ENCODE measurements around the gene MUC5AC.

The MUC5AC gene

DNA sequence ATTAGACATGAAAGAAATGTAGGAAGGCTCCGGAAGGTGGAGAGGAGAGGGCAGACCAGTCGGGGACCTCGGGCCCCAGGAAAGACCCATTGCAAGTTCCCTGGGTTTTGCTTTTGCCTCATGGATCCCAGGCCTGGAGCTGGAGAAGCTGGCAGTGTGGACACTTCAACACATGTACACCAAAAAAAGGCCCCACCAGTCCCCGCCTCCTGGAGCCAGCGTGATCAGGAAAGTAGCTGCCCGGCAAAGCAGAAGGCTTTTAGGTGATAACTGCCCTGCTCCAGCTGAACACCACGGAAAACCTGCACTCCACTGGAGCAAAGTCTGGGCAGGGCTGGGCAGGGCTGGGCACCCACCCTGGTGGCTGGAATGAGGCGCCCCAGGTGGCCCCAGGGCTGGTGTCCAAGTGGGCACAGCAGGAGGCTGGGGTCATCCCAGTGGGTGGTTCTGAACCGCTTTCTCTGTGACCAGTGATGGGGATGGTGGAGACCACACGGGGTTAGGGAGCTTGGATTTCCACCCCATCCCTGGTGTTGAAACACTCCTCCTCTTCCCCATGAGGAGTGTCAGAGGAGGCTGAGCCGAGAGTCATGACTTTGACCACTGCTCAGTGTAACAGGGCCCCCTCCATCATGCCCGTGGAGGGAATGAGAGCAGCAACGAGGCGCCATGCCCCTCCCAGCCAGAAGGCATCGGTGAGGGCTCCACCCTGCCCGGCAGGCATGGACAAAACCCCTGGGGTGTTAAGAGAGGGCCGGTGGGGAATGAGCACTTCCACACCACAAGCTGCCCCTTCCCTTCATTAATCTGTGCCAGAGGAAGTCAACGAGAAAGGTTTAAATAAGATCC is 16.9 kb upstream of the MUC5AC start:
- WGBS (ENCODE audit: insufficient coverage), result 87% methylated on average over 14 of the region's 18 CpGs
- H3K36me3 ChIP-seq (ENCODE audit: control insufficient read depth in 4 of 4, insufficient read depth in 4 of 4, low read length in 3 of 4), result no peaks in the 10 kb centered on the region
- no peak overlapping the region for H3K27ac ChIP-seq (ENCODE audit: insufficient read depth in 1 of 2, low read depth in 1 of 2, low read length in 2 of 2, poor library complexity in 1 of 2, severe bottlenecking in 2 of 2)
- CTCF ChIA-PET, result no interaction called here
- no peaks in the 10 kb centered on the region for H3K4me1 ChIP-seq (ENCODE audit: control extremely low read depth in 1 of 4, control insufficient read depth in 4 of 4, insufficient read depth in 4 of 4, low read length in 3 of 4)
- POLR2A ChIA-PET, result interaction anchor here (1.4 kb wide), 1 partner anchor 12 kb away, joined by 3 read pairs; no protein-coding TSS in a partner anchor
- H3K27me3 ChIP-seq (replicated peaks in 2 of 5; ENCODE audit: control insufficient read depth in 4 of 5, insufficient read depth in 5 of 5, low read length in 4 of 5), result peaks cover 0 to 25% (median 4%) of the 10 kb centered on the region in 5 experiments
- H3K9me3 ChIP-seq (ENCODE audit: control extremely low read depth in 1 of 5, control insufficient read depth in 4 of 5, insufficient read depth in 2 of 5, low read depth in 1 of 5, low read length in 4 of 5), result peaks cover 0 to 33% (median 12%) of the 10 kb centered on the region in 5 experiments
- no peak overlapping the region for H3K4me3 ChIP-seq (ENCODE audit: control insufficient read depth in 1 of 7, extremely low read depth in 1 of 7, insufficient read depth in 4 of 7, low read depth in 2 of 7, low read length in 6 of 7)
- DNase-seq, result no peak

- peaks cover 0 to 8% (median 8%) of the 10 kb centered on the region in 4 experiments for H3K4me1 ChIP-seq (ENCODE audit: control extremely low read depth in 1 of 4, control insufficient read depth in 4 of 4, insufficient read depth in 4 of 4, low read length in 3 of 4)
- DNase-seq, result no peak
- WGBS (ENCODE audit: insufficient coverage), result 94% methylated on average over 16 of the region's 21 CpGs
- H3K27ac ChIP-seq (ENCODE audit: insufficient read depth in 1 of 2, low read depth in 1 of 2, low read length in 2 of 2, poor library complexity in 1 of 2, severe bottlenecking in 2 of 2), result no peak overlapping the region
- POLR2A ChIA-PET, result no interaction called here
- H3K9me3 ChIP-seq (ENCODE audit: control extremely low read depth in 1 of 5, control insufficient read depth in 4 of 5, insufficient read depth in 2 of 5, low read depth in 1 of 5, low read length in 4 of 5), result peaks cover 0 to 26% (median 12%) of the 10 kb centered on the region in 5 experiments
- H3K27me3 ChIP-seq (replicated peaks in 2 of 5; ENCODE audit: control insufficient read depth in 4 of 5, insufficient read depth in 5 of 5, low read length in 4 of 5), result no peaks in the 10 kb centered on the region
- no peaks in the 10 kb centered on the region for H3K36me3 ChIP-seq (ENCODE audit: control insufficient read depth in 4 of 4, insufficient read depth in 4 of 4, low read length in 3 of 4)
- CTCF ChIA-PET, result no interaction called here
- H3K4me3 ChIP-seq (ENCODE audit: control insufficient read depth in 1 of 7, extremely low read depth in 1 of 7, insufficient read depth in 4 of 7, low read depth in 2 of 7, low read length in 6 of 7), result no peak overlapping the region
Measured at GRCh38 chr11:1146365-1146764, 11.4 kb upstream of the MUC5AC start.

GRCh38 chr11:1147792-1148191 is 10.0 kb upstream of the MUC5AC start:
- H3K36me3 ChIP-seq (ENCODE audit: control insufficient read depth in 4 of 4, insufficient read depth in 4 of 4, low read length in 3 of 4), result no peaks in the 10 kb centered on the region
- H3K4me1 ChIP-seq (ENCODE audit: control extremely low read depth in 1 of 4, control insufficient read depth in 4 of 4, insufficient read depth in 4 of 4, low read length in 3 of 4), result peaks cover 0 to 22% (median 20%) of the 10 kb centered on the region in 4 experiments
- no peak overlapping the region for H3K27ac ChIP-seq (ENCODE audit: insufficient read depth in 1 of 2, low read depth in 1 of 2, low read length in 2 of 2, poor library complexity in 1 of 2, severe bottlenecking in 2 of 2)
- ChIA-PET CTCF (no interaction called here), POLR2A (no interaction called here)
- no peak for DNase-seq
- H3K4me3 ChIP-seq (ENCODE audit: control insufficient read depth in 1 of 7, extremely low read depth in 1 of 7, insufficient read depth in 4 of 7, low read depth in 2 of 7, low read length in 6 of 7), result no peak overlapping the region
- WGBS (ENCODE audit: insufficient coverage), result 100% methylated on average over 1 of the region's 6 CpGs
- peaks cover 0 to 17% (median 12%) of the 10 kb centered on the region in 5 experiments for H3K9me3 ChIP-seq (ENCODE audit: control extremely low read depth in 1 of 5, control insufficient read depth in 4 of 5, insufficient read depth in 2 of 5, low read depth in 1 of 5, low read length in 4 of 5)
- H3K27me3 ChIP-seq (replicated peaks in 2 of 5; ENCODE audit: control insufficient read depth in 4 of 5, insufficient read depth in 5 of 5, low read length in 4 of 5), result no peaks in the 10 kb centered on the region

DNA sequence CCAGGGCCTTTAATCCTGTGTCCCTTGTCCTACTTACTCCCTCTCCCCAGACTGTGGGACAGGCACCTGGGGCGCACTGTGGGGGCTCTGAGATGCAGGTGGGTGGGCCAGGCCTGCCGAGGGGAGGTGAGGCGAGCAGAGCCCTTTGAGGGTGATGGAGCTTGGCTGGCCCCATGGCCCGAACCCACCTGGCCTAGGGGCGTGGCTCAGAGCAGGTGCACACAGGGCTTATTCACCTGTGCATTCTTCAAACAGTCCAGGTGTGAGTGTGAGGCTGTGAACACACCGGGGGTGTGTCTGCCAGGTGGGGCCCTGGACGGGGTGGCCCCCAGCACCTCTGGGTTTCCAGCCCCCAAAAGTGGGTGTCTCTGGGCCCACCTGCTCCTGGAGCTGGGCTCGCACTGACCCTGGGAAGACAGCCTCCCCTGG is 9.0 kb upstream of the MUC5AC start:
- ChIA-PET CTCF (no interaction called here), POLR2A (no interaction called here)
- Histone ChIP-seq H3K27ac (ENCODE audit: insufficient read depth in 1 of 2, low read depth in 1 of 2, low read length in 2 of 2, poor library complexity in 1 of 2, severe bottlenecking in 2 of 2) (no peak overlapping the region), H3K4me3 (ENCODE audit: control insufficient read depth in 1 of 7, extremely low read depth in 1 of 7, insufficient read depth in 4 of 7, low read depth in 2 of 7, low read length in 6 of 7) (no peak overlapping the region), H3K9me3 (ENCODE audit: control extremely low read depth in 1 of 5, control insufficient read depth in 4 of 5, insufficient read depth in 2 of 5, low read depth in 1 of 5, low read length in 4 of 5) (peaks cover 0 to 8% (median 3%) of the 10 kb centered on the region in 5 experiments), H3K36me3 (ENCODE audit: control insufficient read depth in 4 of 4, insufficient read depth in 4 of 4, low read length in 3 of 4) (no peaks in the 10 kb centered on the region), H3K4me1 (ENCODE audit: control extremely low read depth in 1 of 4, control insufficient read depth in 4 of 4, insufficient read depth in 4 of 4, low read length in 3 of 4) (peaks cover 0 to 27% (median 23%) of the 10 kb centered on the region in 4 experiments), H3K27me3 (replicated peaks in 2 of 5; ENCODE audit: control insufficient read depth in 4 of 5, insufficient read depth in 5 of 5, low read length in 4 of 5) (no peaks in the 10 kb centered on the region)
- DNase-seq, result no peak
- WGBS (ENCODE audit: insufficient coverage), result 97% methylated on average over 7 of the region's 8 CpGs

DNA sequence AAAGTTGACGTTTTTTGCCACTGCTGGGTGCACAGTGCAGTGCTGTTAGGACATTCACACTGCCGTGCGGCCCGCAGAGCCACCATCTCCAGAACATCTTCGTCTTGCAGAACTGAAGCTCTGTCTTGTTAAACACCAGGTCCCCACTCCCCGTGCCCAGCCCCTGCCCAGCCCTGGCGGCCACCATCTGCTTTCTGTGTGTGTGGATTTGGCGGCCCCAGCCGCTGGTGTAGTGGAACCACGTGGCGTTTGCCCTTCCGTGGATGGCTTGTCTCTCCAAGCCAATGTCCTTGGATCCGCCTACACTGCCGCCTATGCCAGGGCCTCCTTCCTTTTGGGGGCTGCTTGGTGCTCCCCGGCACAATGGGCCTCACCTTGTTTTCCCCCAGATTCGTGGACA is 8.2 kb upstream of the MUC5AC start:
- no peak overlapping the region for H3K27ac ChIP-seq (ENCODE audit: insufficient read depth in 1 of 2, low read depth in 1 of 2, low read length in 2 of 2, poor library complexity in 1 of 2, severe bottlenecking in 2 of 2)
- H3K36me3 ChIP-seq (ENCODE audit: control insufficient read depth in 4 of 4, insufficient read depth in 4 of 4, low read length in 3 of 4), result no peaks in the 10 kb centered on the region
- POLR2A ChIA-PET, result no interaction called here
- H3K27me3 ChIP-seq (replicated peaks in 2 of 5; ENCODE audit: control insufficient read depth in 4 of 5, insufficient read depth in 5 of 5, low read length in 4 of 5), result no peaks in the 10 kb centered on the region
- H3K4me1 ChIP-seq (ENCODE audit: control extremely low read depth in 1 of 4, control insufficient read depth in 4 of 4, insufficient read depth in 4 of 4, low read length in 3 of 4), result peaks cover 0 to 27% (median 23%) of the 10 kb centered on the region in 4 experiments
- WGBS (ENCODE audit: insufficient coverage), result 95% methylated on average over 16 of the region's 16 CpGs
- DNase-seq, result no peak
- CTCF ChIA-PET, result no interaction called here
- H3K9me3 ChIP-seq (ENCODE audit: control extremely low read depth in 1 of 5, control insufficient read depth in 4 of 5, insufficient read depth in 2 of 5, low read depth in 1 of 5, low read length in 4 of 5), result peaks cover 0 to 3% (median 0%) of the 10 kb centered on the region in 5 experiments
- H3K4me3 ChIP-seq (ENCODE audit: control insufficient read depth in 1 of 7, extremely low read depth in 1 of 7, insufficient read depth in 4 of 7, low read depth in 2 of 7, low read length in 6 of 7), result no peak overlapping the region

- no peak for DNase-seq
- POLR2A ChIA-PET, result no interaction called here
- no peaks in the 10 kb centered on the region for H3K27me3 ChIP-seq (replicated peaks in 2 of 5; ENCODE audit: control insufficient read depth in 4 of 5, insufficient read depth in 5 of 5, low read length in 4 of 5)
- no peaks in the 10 kb centered on the region for H3K36me3 ChIP-seq (ENCODE audit: control insufficient read depth in 4 of 4, insufficient read depth in 4 of 4, low read length in 3 of 4)
- no peak overlapping the region for H3K4me3 ChIP-seq (ENCODE audit: control insufficient read depth in 1 of 7, extremely low read depth in 1 of 7, insufficient read depth in 4 of 7, low read depth in 2 of 7, low read length in 6 of 7)
- H3K4me1 ChIP-seq (ENCODE audit: control extremely low read depth in 1 of 4, control insufficient read depth in 4 of 4, insufficient read depth in 4 of 4, low read length in 3 of 4), result peaks cover 0 to 27% (median 23%) of the 10 kb centered on the region in 4 experiments
- CTCF ChIA-PET, result no interaction called here
- peaks cover 0 to under 1% (median 0%) of the 10 kb centered on the region in 5 experiments for H3K9me3 ChIP-seq (ENCODE audit: control extremely low read depth in 1 of 5, control insufficient read depth in 4 of 5, insufficient read depth in 2 of 5, low read depth in 1 of 5, low read length in 4 of 5)
- 94% methylated on average over 9 of the region's 10 CpGs for WGBS (ENCODE audit: insufficient coverage)
- no peak overlapping the region for H3K27ac ChIP-seq (ENCODE audit: insufficient read depth in 1 of 2, low read depth in 1 of 2, low read length in 2 of 2, poor library complexity in 1 of 2, severe bottlenecking in 2 of 2)
Measured at GRCh38 chr11:1150116-1150515, 7.6 kb upstream of the MUC5AC start.

DNA sequence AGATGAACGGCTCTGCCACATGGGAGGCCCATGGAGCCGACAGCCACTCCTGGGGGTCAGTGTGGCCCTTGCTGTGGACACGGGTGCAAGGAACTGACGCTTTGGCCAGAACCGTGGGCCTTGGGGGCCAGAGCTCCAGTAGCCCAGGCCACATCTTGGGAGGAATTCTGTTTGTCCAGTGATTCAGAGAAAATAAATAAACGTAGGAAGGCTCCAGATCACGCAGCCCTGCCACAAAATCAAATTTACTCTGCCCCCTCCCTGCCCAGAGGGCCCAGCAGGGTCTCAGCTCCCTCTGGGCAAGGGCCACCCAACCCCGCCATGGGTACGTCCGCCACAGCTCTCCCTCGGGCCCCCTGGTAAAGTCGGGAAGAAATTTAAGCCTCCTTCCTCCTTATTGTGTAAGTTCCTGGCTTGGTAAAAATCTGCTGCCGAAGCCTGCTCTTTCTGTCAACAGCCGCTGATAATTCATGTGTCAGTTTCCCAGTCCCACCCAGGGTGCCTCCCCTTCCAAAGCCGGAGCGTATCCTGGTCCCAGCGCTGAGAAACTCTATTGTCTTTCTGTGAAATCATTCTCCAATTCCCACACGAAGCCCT is 6.9 kb upstream of the MUC5AC start:
- no peaks in the 10 kb centered on the region for H3K9me3 ChIP-seq (ENCODE audit: control extremely low read depth in 1 of 5, control insufficient read depth in 4 of 5, insufficient read depth in 2 of 5, low read depth in 1 of 5, low read length in 4 of 5)
- no peak overlapping the region for H3K27ac ChIP-seq (ENCODE audit: insufficient read depth in 1 of 2, low read depth in 1 of 2, low read length in 2 of 2, poor library complexity in 1 of 2, severe bottlenecking in 2 of 2)
- WGBS (ENCODE audit: insufficient coverage), result 30% methylated on average over 18 of the region's 18 CpGs
- DNase-seq, result peak in 2 of 3 donors; percentile 17 to 19
- H3K27me3 ChIP-seq (replicated peaks in 2 of 5; ENCODE audit: control insufficient read depth in 4 of 5, insufficient read depth in 5 of 5, low read length in 4 of 5), result no peaks in the 10 kb centered on the region
- H3K36me3 ChIP-seq (ENCODE audit: control insufficient read depth in 4 of 4, insufficient read depth in 4 of 4, low read length in 3 of 4), result no peaks in the 10 kb centered on the region
- POLR2A ChIA-PET, result no interaction called here
- peaks cover 0 to 27% (median 23%) of the 10 kb centered on the region in 4 experiments for H3K4me1 ChIP-seq (ENCODE audit: control extremely low read depth in 1 of 4, control insufficient read depth in 4 of 4, insufficient read depth in 4 of 4, low read length in 3 of 4)
- CTCF ChIA-PET, result no interaction called here
- no peak overlapping the region for H3K4me3 ChIP-seq (ENCODE audit: control insufficient read depth in 1 of 7, extremely low read depth in 1 of 7, insufficient read depth in 4 of 7, low read depth in 2 of 7, low read length in 6 of 7)

All from common myeloid progenitor, CD34-positive (primary cell).